Activated naive CD4-positive, alpha-beta T cell treated with anti-CD3 and anti-CD28 coated beads, Interleukin-2, amount 50 U/mL, for 72 hours (primary cell): ENCODE results near the gene CEP70. TPM values are rescaled to one million over a fixed set of nuclear protein-coding genes. Genes with fewer than 3 reads are reported as not detected.

Experiments
- ATAC-seq, 2 donors: fragments of 150-1000 bp; cut with Tn5 transposase; 2 replicates each; pipeline ENCODE4 v1.10.0; 2021; ENCODE audit warnings: mild to moderate bottlenecking in 2 of 2, moderate library complexity in 2 of 2
- DNase-seq, 2 donors: peaks; one replicate each; pipeline ENCODE4 v3.0.0; 2021 to 2022; ENCODE audit warnings: low spot score in 2 of 2
- H3K27ac Mint-ChIP-seq, 2 donors: one replicate each; pipeline ENCODE4 v1.8.0; 2022; ENCODE audit warnings: mild to moderate bottlenecking in 2 of 2, mixed read lengths in 2 of 2
- H3K36me3 Mint-ChIP-seq, 2 donors: one replicate each; pipeline ENCODE4 v1.8.0; 2022; ENCODE audit warnings: mixed read lengths in 2 of 2
- H3K9me3 Mint-ChIP-seq, 2 donors: one replicate each; pipeline ENCODE4 v1.8.0; 2022; ENCODE audit warnings: mixed read lengths in 2 of 2
- total RNA-seq, 2 donors: library from RNA; stranded (reverse); gene quantifications; one replicate each; pipeline ENCODE4 v1.2.3, GENCODE V29; 2022

The CEP70 gene
- total RNA-seq, 2 donors from 2014 or later = 13.4 to 41.6 TPM

- Mint-ChIP-seq H3K36me3 (no peaks in the 10 kb centered on the region), H3K9me3 (no peaks in the 10 kb centered on the region), H3K27ac (peak overlapping the region in 1 of 2 donors; percentile 14)
- DNase-seq = no peak
- no peak for ATAC-seq
Observed at GRCh38 chr3:138468451-138468850, 125.6 kb downstream of the CEP70 start.

GRCh38 chr3:138467931-138468330 lies 126.1 kb downstream of the CEP70 start:
- no peak for ATAC-seq
- Mint-ChIP-seq H3K9me3 (no peaks in the 10 kb centered on the region), H3K27ac (no peak overlapping the region), H3K36me3 (no peaks in the 10 kb centered on the region)
- no peak for DNase-seq

- Mint-ChIP-seq H3K9me3 (no peaks in the 10 kb centered on the region), H3K27ac (no peak overlapping the region), H3K36me3 (no peaks in the 10 kb centered on the region)
- DNase-seq (no peak), ATAC-seq (no peak)
Observed at GRCh38 chr3:138465925-138466324, 128.1 kb downstream of the CEP70 start.

- no peak overlapping the region for H3K27ac Mint-ChIP-seq
- DNase-seq = no peak
- H3K36me3 Mint-ChIP-seq = no peaks in the 10 kb centered on the region
- no peaks in the 10 kb centered on the region for H3K9me3 Mint-ChIP-seq
- no peak for ATAC-seq
Observed at GRCh38 chr3:138465451-138465850, 128.6 kb downstream of the CEP70 start.

- Mint-ChIP-seq H3K36me3 (no peaks in the 10 kb centered on the region), H3K27ac (no peak overlapping the region), H3K9me3 (no peaks in the 10 kb centered on the region)
- DNase-seq = no peak
- no peak for ATAC-seq
Observed at GRCh38 chr3:138464491-138464860, 129.6 kb downstream of the CEP70 start.

- no peak for ATAC-seq
- Mint-ChIP-seq H3K9me3 (no peaks in the 10 kb centered on the region), H3K27ac (no peak overlapping the region), H3K36me3 (no peaks in the 10 kb centered on the region)
- no peak for DNase-seq
Observed at GRCh38 chr3:138463724-138464490, 130.2 kb downstream of the CEP70 start.

- no peaks in the 10 kb centered on the region for H3K9me3 Mint-ChIP-seq
- H3K36me3 Mint-ChIP-seq = no peaks in the 10 kb centered on the region
- H3K27ac Mint-ChIP-seq = no peak overlapping the region
- no peak for ATAC-seq
- DNase-seq = no peak
Observed at GRCh38 chr3:138461896-138462295, 132.2 kb downstream of the CEP70 start.

- ATAC-seq (no peak), DNase-seq (no peak)
- Mint-ChIP-seq H3K36me3 (no peaks in the 10 kb centered on the region), H3K9me3 (no peaks in the 10 kb centered on the region), H3K27ac (no peak overlapping the region)
Observed at GRCh38 chr3:138461246-138461645, 132.8 kb downstream of the CEP70 start.

- H3K27ac Mint-ChIP-seq = no peak overlapping the region
- no peaks in the 10 kb centered on the region for H3K9me3 Mint-ChIP-seq
- DNase-seq (no peak), ATAC-seq (no peak)
- H3K36me3 Mint-ChIP-seq = no peaks in the 10 kb centered on the region
Observed at GRCh38 chr3:138460536-138461205, 133.4 kb downstream of the CEP70 start.

- Mint-ChIP-seq H3K36me3 (no peaks in the 10 kb centered on the region), H3K9me3 (no peaks in the 10 kb centered on the region), H3K27ac (no peak overlapping the region)
- ATAC-seq = no peak
- no peak for DNase-seq
Observed at GRCh38 chr3:138459619-138460535, 134.2 kb downstream of the CEP70 start.

- DNase-seq (no peak), ATAC-seq (no peak)
- Mint-ChIP-seq H3K9me3 (no peaks in the 10 kb centered on the region), H3K36me3 (no peaks in the 10 kb centered on the region), H3K27ac (peak overlapping the region in 1 of 2 donors; percentile 29)
Observed at GRCh38 chr3:138458774-138459499, 135.1 kb downstream of the CEP70 start.

GRCh38 chr3:138457863-138458735 lies 136.0 kb downstream of the CEP70 start:
- peak overlapping the region in 1 of 2 donors; percentile 29 for H3K27ac Mint-ChIP-seq

GRCh38 chr3:138456961-138457862 lies 136.8 kb downstream of the CEP70 start:
- Mint-ChIP-seq H3K27ac (no peak overlapping the region), H3K36me3 (no peaks in the 10 kb centered on the region), H3K9me3 (no peaks in the 10 kb centered on the region)
- ATAC-seq (no peak), DNase-seq (no peak)

More at GRCh38 chr3:138457863-138458735, 136.0 kb downstream of the CEP70 start:
- DNase-seq (no peak), ATAC-seq (no peak)
- H3K9me3 Mint-ChIP-seq = no peaks in the 10 kb centered on the region
- no peaks in the 10 kb centered on the region for H3K36me3 Mint-ChIP-seq

GRCh38 chr3:138455801-138456716 lies 138.0 kb downstream of the CEP70 start:
- Mint-ChIP-seq H3K36me3 (no peaks in the 10 kb centered on the region), H3K27ac (no peak overlapping the region), H3K9me3 (no peaks in the 10 kb centered on the region)
- DNase-seq = no peak
- ATAC-seq = no peak
